Activated T-helper 1 cell treated with Interleukin-2 at 50 U/mL for 16 hours (primary cell): ENCODE measurements around the gene MAEA.
A peak's percentile ranks its signal among the peaks of the same experiment; 100 is the strongest.
"Not testable (repeated sequence)": the region's sequence is repeated elsewhere in the genome, so short reads cannot be mapped to it uniquely, and the experiment has no call there.

Source experiments
- DNase-seq: peaks from one replicate; pipeline ENCODE4 v3.0.0-alpha.2; 2020; ENCODE audit warnings: low read depth

MAEA gene

DNA sequence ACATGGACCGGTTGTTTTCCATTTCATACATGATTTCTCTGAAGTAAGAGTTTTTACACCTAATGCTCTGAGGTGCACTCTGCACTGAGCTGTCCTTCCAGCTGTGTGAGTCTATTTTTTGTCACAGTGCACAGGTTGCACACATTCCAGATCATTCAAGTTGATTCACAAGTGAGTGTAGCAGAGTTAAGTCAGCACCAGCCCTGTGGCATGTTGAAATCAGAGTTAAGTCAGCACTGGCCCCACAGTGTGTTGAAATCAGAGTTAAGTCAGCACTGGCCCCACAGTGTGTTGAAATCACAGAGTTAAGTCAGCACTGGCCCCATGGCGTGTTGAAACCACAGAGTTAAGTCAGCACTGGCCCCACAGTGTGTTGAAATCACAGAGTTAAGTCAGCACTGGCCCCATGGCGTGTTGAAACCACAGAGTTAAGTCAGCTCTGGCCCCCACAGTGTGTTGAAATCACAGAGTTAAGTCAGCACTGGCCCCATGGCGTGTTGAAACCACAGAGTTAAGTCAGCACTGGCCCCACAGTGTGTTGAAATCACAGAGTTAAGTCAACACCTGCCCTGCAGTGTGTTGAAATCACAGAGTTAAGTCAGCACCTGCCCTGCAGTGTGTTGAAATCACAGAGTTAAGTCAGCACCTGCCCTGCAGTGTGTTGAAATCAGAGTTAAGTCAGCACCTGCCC, 45.6 kb downstream of the MAEA start:
- DNase-seq, result not testable (repeated sequence)

DNA sequence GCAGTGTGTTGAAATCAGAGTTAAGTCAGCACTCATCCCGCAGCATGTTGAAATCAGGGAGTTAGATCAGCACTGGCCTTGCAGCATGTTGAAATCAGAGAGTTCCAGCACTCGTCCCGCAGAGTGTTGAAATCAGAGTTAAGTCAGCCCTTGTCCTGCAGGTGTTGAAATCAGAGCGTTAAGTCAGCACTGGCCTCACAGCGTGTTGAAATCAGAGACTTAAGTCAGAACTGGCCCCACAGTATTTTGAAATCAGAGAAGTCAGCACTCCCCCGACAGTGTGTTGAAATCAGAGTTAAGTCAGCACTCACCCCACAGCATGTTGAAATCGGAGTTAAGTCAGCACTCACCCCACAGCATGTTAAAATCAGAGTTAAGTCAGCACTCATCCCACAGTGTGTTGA, 46.4 kb downstream of the MAEA start:
- DNase-seq, result no peak

DNA sequence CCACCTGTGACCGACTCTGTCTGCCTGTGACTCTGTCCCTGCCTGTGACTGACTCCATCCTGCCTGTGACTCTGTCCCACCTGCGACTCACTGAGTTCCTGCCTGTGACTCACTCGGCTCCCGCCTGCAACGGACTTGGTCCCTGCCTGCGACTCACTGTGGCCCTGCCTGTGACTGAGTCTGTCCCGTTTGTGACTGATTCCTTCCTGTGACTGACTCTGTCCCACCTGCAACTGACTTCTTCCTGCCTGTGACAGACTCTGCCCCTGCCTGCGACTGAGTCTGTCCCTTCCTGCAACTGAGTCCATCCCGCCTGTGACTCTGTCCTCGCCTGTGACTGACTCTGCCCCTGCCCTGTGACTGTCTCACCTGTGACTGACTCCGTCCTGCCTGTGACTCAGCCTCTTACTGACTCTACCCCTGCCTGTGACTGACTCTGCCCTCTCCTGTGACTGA, 47.7 kb downstream of the MAEA start:
- DNase-seq, result peak; percentile 29

DNA sequence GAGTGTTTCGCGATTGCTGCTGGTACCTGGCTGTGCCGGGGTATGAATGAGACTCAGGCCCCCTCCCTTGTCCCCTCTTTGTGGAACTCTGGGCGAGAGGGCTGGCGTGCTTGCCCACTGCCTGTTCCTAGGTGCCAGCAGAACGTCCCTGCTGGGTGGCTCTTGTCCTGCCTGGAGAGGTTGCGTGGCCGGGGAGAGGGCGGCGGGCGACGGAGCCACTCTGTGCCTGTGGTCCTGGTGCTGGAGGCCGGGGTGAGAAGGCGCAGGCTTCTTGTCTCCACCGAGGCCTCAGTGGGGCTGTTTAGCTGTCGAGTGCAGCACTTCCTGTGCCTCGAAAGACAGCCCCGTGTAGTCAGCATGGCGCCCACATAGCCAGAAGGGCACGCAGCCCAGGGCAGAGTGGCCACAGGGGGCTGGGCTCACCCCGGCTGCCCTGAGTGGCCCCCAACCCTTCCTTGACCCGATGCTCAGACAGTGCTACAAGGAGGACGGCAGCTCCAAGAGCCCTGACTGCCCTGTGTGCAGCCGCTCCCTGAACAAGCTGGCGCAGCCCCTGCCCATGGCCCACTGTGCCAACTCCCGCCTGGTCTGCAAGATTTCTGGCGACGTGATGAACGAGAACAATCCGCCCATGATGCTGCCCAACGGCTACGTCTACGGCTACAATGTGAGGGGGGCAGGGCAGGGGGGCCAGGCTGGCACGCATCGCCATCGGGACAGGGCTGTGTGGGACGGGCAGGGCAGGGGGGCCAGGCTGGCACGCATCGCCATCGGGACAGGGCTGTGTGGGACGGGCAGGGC, 48.5 kb downstream of the MAEA start:
- no peak for DNase-seq

DNA sequence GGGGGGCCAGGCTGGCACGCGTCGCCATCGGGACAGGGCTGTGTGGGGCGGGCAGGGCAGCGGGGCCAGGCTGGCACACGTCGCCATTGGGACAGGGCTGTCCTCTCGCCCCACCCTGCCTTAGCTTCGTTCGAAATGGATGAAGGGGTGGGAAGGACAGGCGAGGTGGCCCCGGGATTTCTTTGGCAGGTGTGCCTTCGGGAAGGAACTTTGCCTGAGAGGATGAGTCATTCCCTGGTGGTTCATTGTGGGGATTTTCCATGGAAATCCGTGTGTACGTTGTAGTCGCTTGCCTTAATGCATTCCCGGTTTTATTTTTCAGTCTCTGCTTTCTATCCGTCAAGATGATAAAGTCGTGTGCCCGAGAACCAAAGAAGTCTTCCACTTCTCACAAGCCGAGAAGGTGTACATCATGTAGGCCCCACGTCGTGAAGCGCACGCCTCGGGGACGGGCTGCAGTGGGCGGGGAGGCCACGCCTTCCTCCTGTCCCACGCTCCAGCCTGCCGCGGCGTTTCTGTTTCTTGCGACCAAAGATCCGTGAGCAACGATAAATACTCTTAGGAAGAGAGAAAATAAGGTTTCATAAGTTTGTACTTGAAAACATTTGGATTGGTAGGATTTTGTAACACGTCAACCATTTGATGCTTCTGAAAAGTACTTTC, 49.2 kb downstream of the MAEA start:
- no peak for DNase-seq

DNA sequence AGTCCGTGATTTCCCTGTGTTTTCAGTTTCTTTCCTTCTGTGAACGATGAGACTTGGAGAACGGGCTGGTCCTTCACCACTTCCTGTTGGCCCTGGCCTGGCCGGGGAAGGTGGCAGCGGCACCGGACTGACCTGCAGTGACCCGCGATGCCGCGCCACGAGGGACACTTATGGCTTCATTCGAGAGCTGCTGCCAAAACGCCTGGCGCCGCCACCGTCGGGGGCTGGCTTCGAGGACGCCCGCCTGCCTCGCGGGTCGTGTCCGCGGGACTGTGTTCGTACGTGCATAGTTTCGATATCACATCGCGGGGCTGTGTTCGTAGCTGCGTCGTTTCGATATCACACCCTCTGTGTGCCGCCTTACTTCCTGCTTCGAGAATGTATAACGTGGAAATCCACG, 49.8 kb downstream of the MAEA start:
- no peak for DNase-seq

DNA sequence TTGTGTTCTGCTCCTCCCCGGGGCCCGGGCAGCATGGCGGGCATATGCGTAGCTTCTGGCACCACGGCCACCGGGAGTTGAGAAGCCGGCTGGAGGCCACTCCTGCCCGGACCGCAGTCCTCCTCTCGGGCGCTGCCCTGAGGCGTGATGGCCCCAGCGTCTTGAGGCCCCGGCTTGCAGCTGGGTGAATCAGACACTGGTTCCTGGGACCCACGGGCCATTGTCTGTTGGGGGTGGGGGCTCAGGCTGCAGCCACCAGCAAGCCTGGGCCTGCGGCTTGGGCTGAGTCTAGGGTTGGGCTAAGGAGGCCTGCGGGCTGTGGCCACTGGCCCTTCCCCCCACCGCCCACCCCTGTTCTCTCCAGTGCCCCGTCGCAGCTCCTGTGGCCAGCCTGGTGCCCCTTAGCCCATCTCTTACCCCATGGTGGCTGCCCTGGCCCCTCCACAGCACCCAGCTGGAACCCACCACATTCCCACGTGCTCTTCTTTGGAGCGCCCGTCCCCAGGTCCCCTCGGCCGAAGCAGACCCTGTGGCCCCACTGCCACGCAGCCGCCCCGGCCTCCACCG, 50.6 kb downstream of the MAEA start:
- no peak for DNase-seq

DNA sequence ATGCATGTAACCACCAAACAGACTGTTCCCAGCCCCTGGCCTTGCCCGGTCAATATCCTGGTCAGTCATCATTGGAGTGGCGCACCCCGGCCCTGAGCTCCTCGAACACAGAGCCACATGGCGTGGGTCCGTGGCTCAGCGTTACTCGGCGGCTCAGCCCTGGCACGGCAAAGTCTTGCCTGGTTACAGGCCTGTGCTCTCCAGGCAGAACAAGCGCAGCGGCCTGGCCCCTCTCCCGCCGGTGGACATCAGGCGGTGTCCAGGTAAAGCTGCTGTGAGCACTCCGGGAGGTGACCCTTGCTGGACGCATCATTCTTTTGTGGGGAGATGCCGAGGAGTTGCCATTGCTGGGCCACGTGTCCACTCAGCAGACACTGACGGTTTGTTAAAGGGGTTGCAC, 51.2 kb downstream of the MAEA start:
- no peak for DNase-seq

DNA sequence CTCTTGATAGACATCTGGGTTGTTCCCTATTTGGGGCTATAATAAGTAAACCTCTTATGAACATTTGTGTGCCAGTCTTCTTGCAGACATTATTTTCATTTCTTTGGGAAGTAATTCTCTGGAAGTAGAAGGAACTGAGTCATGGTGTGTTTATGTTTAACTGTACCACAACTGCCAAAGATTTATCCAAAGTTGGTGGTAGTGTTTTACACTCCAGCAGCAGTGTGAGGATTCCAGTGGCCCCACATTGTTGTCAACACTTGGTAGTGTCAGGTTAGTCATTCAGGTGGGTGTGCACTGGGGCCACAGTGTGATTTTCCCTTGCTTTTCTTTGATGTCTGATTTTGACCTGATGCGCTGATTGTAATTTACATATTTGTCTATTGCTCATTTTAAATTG, 52.3 kb downstream of the MAEA start:
- DNase-seq, result no peak

DNA sequence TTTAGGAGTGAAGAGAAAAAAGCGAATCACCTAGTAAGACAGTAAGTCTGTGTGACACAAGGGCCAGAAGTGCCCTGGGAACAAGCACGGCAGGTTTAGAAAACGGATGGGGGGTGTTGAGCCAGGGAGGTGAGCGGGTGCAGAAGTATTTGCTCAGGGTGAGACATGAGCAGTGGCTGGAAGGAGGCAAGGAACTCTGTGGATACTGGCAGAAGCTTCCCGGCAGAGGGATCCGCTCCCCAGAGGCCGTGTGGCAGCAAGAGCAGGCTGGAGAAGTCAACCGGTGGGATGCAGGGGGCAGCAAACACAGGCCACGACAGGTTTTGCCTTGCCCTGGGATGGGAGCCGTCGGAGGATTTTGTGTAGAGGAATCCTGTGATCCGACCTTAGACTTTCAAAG, 55.0 kb downstream of the MAEA start:
- no peak for DNase-seq

DNA sequence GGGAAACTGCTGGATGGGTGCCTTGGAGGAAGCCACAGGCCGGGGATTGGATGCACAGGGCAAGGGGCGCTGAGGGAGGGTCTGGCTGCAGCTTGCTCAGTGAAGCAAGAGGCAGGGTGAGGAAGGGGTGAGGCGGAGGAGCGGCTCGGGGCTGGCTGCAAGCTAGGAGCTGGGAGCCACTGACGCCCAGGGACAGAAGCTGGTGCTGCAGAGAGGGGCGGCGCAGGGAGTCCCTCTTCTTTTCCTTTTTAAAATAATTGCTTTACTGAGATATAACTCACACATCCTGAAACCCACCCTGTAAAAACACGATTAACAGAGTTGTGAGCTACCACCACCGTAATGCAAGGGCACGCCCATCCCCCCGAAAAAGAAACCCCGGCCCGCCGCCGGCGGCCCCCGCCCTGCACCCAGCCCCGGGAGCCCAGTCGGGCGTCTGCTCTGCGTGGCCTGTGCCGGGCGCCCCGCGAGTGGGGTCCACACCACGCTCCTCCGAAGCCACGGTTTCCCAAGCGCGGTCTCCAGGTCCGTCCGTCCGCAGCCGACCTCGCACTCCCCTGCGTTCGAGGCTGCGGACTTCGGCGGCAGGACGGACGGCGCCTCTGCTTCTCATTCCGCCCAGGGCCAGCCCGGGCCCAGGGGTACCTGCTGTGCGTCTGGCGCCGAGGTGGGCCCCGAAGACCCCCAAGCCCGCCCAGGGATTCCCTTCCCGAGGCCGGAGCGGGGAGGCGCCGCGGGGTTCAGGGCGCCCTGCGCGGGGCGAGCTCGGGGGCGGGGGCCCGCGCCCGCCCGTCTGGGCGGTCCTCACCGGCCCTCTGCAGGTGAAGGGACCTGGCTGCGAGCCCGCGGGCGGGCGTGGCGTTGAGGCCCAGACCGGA, 56.5 kb downstream of the MAEA start:
- DNase-seq, result peak; percentile 22

DNA sequence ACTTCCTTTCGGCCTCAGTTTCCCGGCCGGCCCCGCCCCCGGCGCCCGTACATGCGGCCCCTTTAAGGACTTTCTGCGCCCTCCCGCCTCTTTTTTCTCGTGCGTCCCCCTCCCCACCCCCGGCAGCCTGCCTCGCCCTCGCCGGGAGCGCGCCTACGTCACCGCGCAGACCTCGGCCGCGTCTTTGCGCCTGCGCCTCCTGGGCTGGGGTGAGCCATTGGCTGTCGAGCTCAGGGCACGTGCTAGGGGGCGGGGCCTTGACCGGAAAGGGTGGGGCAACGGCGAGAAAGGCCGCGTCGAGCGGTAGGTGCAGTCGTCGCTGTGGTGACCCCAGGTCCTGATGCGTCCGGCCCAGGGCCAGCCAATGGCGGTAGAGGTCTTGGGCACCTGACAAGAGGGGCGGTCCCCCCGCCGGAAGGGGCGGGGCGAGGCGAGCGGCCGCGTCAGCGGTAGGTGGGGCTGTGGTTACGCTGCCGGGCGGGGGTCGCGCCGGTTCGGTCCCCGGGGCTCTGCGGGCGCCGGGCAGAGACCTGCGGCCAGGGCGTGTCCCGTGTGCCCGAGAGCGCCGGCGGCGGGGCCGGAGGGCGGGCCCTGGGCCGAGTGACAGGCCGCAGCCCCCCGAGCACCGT, 57.2 kb downstream of the MAEA start, which contains the start of gene UVSSA:
TSS of gene UVSSA (plus strand) at position 428 of the 629 bp plus-strand sequence. CDS start 884 bp downstream, outside the sequence.
- DNase-seq, result peak; percentile 100

DNA sequence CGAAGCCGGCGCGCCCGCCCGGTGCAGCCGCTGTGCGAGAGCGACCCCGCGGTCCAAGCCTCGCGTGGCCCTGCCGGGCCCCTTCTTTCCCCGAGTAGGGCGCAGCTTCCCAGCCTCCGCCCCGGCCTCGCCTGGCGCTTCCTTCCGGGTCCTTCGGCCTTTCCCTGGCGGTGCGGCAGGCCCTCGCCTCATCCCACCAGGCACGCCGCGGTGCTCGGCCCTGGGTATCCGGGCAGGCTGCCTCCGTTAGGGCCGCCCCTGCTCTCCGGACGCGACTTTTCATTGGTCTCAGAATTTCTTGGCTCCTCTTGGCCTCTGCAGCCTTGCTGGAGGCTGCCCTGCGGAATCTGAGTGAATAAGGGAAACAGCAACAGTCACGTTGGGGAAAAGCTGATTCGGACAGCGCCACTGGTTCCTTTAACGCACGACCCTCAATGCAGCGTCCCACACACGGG, 57.7 kb downstream of the MAEA start:
- peak; percentile 22 for DNase-seq

DNA sequence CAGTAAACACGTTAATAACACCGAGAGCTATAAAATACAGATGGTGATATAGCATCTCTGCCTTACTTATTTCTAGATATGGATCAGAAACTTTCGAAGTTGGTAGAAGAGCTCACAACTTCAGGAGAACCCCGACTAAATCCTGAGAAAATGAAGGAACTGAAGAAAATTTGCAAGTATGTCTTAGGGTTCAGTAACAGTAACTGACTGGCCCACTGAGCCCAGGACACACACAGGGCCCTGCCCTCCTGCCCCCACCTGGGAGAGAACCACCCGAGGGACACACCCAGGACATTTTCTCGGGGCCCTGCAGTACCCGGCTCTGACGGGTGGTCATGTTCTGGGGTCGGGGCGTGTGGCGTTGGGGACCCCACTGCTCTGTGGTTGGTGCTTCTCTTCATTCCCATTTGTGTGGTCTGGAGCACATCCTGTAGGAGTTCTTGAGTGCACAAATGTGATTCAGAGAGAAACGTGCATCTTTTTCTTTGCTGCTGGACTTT, 58.4 kb downstream of the MAEA start:
- DNase-seq, result no peak

DNA sequence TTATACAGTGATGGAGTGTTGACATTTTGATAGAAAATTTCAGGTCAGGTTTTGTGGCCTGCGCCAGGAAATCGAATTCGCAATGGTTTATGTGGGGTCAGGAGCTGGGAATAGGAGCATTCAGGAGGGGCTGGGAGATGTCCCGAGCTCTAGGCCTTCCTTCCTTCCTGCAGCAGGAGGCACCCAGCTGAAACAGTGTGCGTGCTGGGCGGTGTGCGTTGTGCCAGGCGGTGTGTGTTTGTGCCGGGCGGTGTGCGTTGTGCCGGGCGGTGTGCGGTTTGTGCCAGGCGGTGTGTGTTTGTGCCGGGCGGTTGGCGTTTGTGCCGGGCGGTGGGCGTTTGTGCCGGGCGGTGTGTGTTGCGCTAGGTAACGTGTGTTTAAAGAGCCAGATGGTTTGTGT, 59.1 kb downstream of the MAEA start:
- DNase-seq, result no peak

DNA sequence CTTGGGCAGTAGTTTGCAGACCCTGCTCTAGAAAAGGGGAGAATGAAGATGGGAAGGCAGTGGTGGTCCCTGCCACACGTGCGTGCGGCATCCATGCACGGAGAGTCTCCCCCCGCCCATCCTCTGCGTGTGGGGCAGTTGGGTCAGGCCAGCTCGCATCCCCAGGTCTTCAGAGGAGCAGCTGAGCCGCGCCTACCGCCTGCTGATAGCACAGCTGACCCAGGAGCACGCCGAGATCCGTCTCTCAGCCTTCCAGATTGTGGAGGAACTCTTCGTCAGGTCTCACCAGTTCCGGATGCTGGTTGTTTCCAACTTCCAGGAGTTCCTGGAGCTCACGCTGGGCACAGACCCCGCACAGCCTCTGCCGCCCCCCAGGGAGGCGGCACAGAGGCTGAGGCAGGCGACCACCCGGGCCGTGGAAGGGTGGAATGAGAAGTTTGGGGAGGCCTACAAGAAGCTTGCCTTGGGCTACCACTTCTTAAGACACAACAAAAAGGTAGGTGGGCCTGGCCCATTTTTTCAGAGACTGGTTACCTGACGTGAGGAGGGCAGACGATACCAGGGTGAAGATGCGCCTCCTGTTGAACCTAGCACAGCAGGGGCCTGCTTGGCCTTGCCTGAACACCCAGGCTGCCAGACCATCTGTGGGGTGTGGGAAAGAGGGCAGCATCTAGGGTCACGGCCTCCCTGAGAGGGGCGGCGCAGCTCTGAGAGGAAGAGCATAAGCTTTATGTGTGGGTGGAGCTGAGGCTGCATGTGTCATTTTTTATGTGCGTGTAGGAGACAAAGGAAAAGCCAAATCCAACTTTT, 59.9 kb downstream of the MAEA start:
- DNase-seq, result no peak

DNA sequence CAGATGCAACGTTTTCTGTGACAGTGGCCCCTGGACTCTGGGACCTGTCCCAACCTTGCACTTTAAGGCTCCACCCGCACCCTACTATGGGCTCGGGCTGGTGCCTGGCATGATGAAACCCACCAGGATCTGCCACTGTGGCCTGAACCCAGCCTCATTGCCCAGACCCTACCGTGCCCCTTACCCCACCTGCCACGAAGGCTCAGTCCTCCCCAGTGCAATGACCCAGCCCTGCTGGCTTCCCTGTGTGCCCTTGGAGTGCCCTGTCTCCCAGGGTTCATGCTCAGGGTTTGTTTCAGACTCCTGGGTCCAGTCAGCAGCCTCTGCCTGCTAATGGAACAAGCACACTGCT, 60.5 kb downstream of the MAEA start:
- no peak for DNase-seq

DNA sequence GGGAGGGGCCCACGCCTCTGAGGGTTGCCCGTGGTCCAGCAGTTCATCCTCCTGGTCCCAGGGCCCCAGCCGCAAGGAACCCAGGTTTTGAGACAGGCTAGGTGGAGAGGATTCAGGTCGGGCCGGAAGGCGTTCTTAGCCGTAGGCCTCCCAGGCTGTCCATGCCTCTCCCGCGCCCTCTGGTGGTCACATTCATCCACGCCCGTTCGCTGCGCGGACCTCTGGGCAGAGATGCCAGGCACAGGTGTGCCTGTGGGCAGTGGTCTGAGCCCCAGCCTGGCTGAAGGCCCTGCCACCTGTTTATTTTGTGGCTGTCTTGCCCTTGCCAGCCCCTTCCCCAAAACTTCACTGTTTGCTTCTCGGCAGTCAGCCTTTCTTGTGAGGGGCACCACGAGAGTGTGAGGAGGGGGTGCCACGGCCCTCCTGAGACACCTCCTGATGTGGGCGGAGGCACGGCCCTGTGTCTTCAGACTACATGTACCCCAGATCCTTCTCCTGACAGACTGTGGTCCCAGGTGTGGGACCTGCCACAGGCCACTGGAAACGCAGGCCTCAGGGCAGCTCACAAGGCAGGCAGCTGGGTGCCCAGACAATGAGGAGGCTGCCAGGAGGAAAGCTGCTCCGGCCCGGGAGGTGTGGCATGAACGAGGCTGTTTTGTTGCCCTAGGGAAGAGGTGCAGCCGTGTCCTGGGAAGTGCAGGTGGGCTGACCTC, 62.3 kb downstream of the MAEA start:
- DNase-seq, result peak; percentile 79

DNA sequence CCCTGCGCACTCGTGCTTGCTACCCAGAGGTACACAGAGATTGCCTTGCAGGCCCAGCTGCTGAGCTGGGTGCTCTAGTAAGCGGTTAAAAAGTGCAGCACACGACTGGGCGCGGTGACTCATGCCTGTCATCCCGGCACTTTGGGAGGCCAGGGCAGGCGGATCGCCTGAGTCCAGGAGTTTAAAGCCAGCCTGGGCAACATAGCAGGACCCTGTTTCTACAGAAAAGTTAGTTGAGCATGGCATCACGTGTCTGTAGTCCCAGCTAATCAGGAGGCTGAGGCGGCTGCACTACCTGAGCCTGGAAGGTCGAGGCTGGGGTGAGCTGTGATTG, 62.8 kb downstream of the MAEA start:
- DNase-seq, result no peak
